Fibroblast of skin of left quadriceps (primary cell): ENCODE results near the gene GPATCH3.
"Not testable (repeated sequence)": the region's sequence is repeated elsewhere in the genome, so short reads cannot be mapped to it uniquely, and the experiment has no call there.

ENCODE experiments used
- DNase-seq, 2 experiments: peaks; one replicate each; pipeline ENCODE4 v3.0.0-alpha.2; 2013; ENCODE audit warnings: low read depth in 2 of 2

Gene GPATCH3, protein sequence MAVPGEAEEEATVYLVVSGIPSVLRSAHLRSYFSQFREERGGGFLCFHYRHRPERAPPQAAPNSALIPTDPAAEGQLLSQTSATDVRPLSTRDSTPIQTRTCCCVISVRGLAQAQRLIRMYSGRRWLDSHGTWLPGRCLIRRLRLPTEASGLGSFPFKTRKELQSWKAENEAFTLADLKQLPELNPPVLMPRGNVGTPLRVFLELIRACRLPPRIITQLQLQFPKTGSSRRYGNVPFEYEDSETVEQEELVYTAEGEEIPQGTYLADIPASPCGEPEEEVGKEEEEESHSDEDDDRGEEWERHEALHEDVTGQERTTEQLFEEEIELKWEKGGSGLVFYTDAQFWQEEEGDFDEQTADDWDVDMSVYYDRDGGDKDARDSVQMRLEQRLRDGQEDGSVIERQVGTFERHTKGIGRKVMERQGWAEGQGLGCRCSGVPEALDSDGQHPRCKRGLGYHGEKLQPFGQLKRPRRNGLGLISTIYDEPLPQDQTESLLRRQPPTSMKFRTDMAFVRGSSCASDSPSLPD

DNA sequence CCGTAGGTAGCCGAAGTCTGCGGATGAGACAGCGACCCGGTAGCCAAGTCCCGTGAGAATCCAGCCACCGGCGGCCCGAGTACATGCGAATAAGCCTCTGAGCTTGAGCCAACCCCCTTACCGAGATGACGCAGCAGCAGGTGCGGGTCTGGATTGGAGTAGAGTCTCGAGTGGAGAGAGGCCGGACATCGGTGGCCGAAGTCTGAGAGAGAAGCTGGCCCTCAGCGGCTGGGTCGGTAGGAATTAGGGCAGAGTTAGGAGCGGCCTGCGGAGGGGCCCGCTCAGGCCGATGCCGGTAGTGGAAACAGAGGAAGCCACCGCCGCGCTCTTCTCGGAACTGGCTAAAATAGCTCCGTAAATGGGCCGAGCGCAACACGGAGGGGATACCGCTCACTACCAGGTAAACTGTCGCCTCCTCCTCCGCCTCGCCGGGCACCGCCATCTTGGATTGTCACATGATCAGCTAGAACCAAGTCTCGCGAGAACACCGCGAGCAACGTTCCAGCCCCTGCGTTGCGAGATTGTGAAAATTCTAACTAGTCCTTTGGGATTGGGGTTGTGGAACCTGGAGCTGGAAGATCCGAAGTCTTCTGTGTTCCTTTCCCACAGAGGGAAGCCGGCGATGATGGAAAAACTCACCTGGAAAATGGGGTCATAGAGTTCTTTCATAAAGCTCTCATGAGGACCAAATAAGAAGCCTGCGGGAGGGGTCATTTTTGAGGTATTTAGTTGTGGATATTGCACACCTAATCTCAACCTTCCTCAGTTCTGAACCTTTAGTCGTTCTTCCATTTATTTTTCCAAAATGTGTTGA lies at the start of gene GPATCH3:
Gene GPATCH3 (minus strand): TSS at position 467 of the 814 bp plus-strand sequence. CDS start 25 bp downstream, at position 442.
- peak; percentile 90 to 92 for DNase-seq

- DNase-seq, result no peak
These were observed 49.7 kb upstream of the GPATCH3 start for GRCh38 chr1:26949926-26950319.

DNA sequence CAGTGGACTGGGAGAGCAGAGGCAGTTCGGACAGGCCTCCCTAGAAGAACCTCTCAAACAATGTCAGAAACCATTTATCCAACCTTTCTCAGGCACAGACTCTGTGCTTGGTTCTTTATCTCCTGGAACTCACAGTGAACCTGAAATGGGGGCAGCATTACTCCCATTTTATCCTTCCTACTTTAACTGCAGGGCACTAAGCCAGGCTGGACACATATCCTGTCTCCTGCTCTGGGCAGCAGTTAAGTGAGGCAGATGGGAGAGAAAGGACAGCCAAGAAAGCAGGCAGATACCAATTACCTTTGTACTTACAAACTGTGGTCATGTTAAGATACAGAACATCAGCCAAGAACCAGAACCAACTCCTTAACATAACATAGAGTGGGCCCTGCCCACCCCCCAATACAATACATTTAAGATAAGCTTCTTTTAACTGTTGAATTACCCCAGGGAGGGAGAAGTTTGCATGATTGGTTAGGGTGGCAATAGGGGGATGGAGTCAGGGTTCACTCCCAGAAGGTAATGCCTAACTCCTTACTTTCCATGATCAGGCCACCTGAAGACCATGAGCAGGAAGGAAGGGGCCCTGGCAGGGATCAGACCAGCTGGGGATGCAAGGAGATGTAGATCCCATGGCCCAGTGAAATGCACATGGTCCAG lies 49.1 kb upstream of the GPATCH3 start:
- DNase-seq, result no peak

DNA sequence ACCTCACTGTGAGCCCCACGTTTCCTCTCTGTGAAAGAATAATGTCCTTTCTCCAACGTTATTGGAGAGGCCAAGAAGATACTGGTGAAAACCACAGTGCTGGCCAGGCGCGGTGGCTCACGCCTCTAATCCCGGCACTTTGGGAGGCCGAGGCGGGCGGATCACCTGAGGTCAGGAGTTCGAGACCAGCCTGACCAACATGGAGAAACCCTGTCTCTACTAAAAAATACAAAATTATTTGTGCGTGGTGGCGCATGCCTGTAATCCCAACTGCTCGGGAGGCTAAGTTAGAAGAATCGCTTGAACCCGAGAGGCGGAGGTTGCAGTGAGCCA lies 48.4 kb upstream of the GPATCH3 start:
- not testable (repeated sequence) for DNase-seq

DNA sequence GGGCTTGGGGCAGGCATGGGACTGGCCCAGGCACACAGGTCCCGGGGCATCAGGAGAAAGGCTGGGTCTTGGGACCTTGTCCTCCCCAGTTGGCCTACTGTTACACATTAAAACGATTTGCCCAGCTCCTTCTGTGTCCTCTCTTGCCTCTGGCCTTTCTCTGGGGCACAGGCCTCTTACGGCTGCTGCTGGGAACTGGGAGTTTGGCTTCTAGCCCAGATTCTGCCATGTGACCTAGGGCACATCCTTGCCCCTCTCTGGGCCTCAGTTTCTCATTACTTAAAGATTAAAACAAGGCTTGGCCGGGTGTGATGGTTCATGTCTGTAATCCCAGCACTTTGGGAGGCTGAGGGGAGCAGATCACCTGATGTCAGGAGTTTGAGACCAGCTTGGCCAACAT lies 46.0 kb upstream of the GPATCH3 start:
- no peak for DNase-seq

DNA sequence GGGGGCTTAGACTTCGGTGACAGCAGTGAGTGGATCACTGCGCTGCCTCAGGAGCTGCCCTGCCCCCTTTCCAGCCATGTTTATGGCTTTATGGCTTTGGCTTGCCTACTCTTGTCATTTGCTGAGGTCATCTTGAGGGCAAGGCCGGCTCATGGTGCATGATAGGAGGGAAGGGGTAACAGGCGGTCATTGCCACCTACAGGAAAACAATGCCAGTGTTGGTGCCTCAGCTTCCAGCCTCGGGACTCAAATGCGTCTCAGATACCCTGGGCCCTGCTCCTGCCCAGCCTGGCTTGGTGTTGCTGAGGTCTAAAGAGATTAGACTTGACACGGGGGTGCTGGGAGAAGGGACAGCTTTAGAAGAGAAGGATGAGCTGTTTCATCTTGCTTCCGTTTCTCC lies 45.5 kb upstream of the GPATCH3 start:
- no peak for DNase-seq

- no peak for DNase-seq
These were observed 44.9 kb upstream of the GPATCH3 start for GRCh38 chr1:26945138-26945537.

- DNase-seq, result no peak
These were observed 42.4 kb upstream of the GPATCH3 start for GRCh38 chr1:26942656-26943055.

- no peak for DNase-seq
These were observed 41.0 kb upstream of the GPATCH3 start for GRCh38 chr1:26941311-26941710.

DNA sequence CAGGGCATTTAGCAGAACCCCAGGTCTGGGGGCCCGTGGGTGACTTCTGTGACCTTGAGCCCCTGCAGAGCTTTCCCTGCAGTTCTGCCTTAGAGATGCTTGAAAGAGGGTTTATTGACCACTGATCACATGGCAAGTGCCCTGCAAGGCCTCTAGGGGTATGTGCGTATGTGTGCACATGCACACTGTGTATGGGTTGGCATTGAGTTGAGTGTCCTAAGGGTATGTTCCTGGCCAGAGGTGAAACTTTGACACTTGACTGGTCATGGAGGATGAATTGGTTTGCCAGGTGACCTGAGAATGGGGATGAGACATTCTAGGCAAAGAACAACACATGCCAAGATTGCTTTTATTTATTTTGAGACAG lies 38.4 kb upstream of the GPATCH3 start:
- DNase-seq, result no peak

- no peak for DNase-seq
These were observed 37.9 kb upstream of the GPATCH3 start for GRCh38 chr1:26938004-26938658.

GRCh38 chr1:26936823-26937222 lies 36.6 kb upstream of the GPATCH3 start:
- DNase-seq, result no peak

GRCh38 chr1:26932531-26932930 lies 32.3 kb upstream of the GPATCH3 start:
- DNase-seq, result no peak

- no peak for DNase-seq
These were observed 23.4 kb upstream of the GPATCH3 start for GRCh38 chr1:26923711-26924110.

- no peak for DNase-seq
These were observed 22.6 kb upstream of the GPATCH3 start for GRCh38 chr1:26922901-26923300.

GRCh38 chr1:26922431-26922729 lies 22.1 kb upstream of the GPATCH3 start:
- DNase-seq, result no peak

- DNase-seq, result peak; percentile 91
These were observed 21.5 kb upstream of the GPATCH3 start, which contains the start of gene NUDC for GRCh38 chr1:26921540-26922430. NUDC (plus strand) TSS chr1:26921743; CDS start chr1:26921849, 106 bp downstream.

DNA sequence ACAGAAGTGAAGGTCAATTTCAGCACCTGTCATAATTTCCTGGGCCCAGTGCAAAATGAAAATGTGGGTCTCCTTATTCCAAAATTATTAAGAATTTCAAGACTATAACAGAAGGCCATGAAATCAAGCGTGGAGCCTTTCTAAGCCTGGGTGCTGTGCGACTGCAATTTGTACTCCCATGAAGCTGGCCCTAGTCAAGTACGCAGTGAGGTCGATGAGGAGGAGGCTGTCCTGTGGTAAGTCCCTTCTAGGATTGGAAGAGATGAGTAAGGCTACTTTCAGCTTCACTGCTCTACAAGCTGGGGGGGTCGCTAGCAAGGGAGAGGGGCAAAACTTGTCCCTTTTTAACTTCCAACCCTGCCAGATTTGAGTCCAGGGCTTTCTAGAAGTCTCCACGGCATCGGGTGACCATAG lies 20.9 kb upstream of the GPATCH3 start:
- DNase-seq, result no peak

- no peak for DNase-seq
These were observed 15.1 kb upstream of the GPATCH3 start for GRCh38 chr1:26915204-26915842.
